GM18861 (cell line): ENCODE data around the gene CDKL2.

ENCODE experiments used
- ATAC-seq: cut with Tn5 transposase; IDR thresholded peaks from one replicate; pipeline ENCODE4 v1.9.1; 2021; ENCODE audit not compliant: unreplicated experiment

Gene CDKL2

DNA sequence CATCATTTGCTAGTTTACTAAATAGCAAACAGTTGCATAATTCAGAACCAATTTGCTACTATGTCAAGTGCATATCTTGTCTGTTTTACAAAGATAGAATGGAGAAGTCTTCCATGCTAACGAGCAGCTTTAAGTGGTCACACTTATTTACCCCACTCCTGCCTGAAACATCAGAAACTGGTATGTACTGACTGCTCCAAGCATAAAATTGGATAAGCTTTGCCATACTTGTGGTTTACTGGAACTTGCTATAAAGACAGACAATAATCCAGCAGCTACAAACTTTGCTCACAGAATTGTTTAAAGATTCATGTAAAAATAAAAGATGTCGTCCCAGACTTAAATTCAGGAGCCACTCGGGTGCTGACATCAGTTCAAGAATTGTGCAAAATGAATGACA, 13.3 kb upstream of the CDKL2 start:
- no peak for ATAC-seq

DNA sequence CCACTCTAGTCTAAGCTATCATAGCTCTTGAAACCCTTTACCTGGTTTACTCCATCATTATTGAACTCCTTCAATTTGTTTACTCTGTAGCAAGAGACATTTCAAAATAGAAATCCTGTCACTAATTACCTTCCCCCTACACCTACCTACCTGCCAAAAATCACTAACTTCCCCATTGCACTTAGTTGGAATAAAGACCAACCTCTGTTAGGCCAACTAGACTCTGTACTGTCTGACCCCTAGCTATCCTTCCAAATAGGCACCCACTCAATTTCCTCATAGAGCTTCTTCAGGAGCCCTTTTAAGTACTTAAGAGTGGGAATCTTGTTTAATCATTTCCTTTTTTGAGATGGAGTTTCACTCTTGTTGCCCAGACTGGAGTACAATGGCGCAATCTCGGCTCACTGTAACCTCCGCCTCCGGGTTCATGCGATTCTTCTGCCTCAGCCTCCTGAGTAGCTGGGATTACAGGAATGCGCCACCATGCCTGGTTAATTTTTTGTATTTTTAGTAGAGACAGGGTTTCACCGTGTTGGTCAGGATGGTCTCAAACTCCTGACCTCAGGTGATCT, 8.9 kb upstream of the CDKL2 start:
- ATAC-seq = no peak

DNA sequence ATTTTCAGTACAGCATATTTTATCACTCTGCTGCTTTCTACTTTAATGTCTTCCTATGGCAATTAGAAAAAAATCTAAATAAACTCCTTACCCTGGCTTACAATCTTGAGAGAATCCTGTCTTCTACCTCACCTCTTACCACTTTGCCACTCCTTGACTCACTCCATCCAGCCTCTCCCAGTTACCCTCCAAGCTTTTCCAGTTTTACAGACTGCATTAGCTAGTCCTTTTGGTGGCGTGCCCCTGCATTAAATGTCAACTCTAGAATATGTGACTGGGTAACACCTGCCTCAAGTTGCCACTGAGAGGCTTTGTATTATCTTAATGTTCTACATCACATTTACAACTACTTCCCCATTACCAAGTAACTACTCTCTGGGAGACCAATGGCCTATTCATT, 7.5 kb upstream of the CDKL2 start:
- ATAC-seq = no peak

DNA sequence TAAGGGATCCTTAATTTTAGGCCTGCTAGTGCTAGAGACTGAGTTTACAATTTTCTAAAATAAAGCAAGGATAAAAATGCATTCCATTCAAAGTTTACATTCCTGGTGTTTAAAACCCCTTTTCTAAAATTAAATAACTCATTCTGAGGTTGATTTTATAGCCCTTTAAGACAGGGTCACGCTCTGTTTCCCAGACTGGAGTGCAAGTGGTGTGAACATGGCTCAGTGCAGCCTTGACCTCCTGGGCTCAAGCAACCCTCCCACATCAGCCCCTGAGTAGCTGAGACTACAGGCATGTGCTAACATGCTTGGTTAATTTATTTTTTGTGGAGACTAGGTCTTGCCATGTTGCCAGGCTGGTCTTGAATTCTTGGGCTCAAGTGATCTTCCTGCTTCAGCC, 6.8 kb upstream of the CDKL2 start:
- ATAC-seq = no peak

DNA sequence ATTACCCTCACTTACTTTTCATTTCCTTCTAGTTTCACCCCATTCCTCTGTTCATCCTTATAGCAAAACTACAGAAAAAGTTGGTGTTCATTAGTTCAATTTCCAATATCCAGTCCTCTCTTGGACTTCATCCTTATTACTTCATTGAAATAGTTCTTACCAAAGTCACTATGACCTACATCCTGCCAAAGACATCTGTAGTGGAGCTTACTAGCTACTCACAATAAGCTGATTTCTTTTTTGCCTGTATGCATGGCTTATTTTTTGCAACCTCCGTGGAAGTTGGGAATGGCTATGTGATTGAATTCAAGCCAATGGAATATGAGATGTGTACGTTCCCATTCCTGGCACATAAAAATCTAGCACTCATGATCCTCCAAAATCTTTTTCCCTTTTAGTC, 4.6 kb upstream of the CDKL2 start:
- ATAC-seq = no peak

DNA sequence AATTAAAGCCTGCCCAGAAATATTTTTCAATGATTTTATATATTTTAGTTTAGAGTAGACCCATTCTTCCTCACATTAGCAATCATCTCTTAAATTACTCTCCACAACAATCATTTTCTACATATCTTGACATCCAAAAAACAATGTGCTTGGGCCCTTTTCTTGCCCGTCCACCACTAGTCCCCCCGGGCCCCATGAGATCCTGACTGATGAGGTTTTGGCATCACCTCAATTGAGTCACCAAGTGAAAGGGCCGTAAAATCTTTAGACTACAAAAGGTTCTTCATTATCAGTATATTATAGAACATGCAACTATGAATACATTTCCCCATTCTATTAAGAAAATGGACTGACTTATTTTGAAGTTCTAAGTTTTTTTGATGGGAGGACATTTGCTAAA, 4.0 kb upstream of the CDKL2 start:
- no peak for ATAC-seq

DNA sequence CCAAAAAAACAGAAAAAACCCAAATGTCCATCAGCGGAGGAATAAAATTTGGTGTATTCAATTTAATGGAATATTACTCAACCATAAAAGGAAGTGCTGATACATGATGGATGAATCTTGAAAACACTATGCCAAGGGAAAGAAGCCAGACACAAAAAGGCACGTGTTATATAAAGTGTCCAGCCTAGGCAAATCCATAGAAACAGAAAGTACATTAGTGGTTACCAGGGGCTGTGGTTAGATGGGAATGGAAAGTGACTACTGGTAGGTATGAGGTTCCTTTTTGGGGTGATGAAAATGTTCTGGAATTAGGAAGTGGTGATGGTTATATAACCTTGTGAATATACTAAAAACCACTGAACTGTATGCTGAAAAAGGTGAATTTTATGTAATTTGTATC, 3.5 kb upstream of the CDKL2 start:
- ATAC-seq = no peak

DNA sequence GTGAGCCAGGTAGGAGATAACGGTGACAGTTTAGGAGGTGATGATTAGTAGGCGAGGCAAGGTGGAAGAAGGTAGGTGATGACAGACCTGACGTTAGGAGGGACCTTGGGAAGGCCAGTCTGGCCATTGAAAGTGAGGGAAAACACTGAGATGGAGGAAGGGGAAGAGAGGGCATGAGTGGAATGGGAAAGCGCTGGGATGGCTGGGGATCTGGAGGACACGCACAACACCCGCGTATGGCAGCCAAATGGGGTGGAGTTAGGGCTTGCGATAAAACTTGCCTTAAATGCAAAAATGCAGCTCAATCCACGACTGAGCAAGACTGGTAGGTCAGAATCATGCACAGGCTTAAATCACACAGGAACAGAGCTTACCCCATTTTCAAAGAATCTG, 605 bp upstream of the CDKL2 start:
- no peak for ATAC-seq

DNA sequence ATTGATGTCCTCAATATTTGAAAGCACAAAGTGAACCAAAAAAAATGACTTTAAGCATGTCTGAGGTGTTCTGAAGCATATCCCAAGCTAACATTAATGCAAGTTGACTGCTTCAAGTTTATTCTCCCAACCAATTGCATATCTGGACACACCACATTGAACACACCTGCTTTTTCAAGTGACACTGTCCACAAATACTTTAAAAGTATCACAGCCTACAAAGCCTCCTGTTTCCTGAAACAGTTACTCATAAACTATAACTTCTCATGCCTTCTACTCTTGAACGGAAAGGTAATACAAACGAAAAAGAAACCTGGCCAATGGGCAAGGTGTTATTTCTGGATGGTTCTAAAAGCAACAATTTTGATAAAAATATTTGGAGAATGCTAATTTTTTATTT, 1.1 kb downstream of the CDKL2 start:
- ATAC-seq = no peak

DNA sequence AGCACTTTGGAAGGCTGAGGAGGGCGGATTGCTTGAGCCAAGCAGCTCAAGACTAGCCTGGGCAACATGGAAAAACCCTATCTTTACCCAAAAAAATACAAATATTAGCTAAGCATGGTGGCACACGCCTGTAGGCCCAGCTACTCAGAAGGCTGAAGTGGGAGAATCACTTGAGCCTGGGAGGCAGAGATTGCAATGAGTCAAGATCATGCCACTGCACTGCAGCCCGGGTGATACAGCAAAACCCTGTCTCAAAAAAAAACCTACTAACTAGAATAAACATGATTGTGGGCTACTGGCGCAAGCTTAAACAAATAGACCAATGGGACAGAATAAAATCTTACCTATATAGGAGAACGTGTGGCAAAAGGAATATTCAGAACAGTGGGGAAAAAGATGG, 7.3 kb downstream of the CDKL2 start:
- ATAC-seq = no peak

DNA sequence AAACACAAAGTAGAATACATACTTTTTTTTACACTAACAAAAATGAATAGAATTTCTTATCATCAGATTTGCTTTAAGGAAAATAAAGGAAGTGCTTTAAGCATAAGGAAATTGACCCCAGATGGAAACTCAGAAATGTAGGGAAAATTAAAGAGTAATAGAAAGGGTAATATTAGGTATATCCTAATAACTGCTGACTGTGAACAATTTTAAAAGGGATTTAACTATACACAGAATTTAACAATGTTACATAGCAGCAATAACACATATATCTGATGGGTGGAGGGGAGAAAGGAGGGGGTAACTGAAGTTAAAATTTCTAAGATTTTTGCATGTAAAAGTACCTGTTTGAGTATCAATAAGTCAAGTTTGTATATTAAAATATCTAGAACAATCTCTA, 8.6 kb downstream of the CDKL2 start:
- no peak for ATAC-seq

DNA sequence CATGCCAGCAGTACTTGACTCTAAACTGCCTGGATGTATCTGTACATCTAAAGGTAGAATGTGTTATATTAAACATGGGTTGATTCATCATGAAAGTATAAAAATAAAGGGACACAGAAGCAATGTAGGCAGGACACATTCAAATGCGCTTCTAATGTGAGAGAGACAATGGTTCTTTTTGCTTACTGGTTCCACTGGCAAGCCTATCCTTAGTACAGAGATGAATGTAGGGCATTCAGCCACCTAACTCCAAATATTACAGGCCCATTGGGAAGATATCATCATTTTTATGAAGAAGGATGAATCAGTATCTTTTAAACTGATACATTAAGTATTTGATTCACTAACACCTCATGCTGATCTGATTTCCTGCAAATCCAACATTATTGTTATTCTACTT, 18.0 kb downstream of the CDKL2 start:
- no peak for ATAC-seq

DNA sequence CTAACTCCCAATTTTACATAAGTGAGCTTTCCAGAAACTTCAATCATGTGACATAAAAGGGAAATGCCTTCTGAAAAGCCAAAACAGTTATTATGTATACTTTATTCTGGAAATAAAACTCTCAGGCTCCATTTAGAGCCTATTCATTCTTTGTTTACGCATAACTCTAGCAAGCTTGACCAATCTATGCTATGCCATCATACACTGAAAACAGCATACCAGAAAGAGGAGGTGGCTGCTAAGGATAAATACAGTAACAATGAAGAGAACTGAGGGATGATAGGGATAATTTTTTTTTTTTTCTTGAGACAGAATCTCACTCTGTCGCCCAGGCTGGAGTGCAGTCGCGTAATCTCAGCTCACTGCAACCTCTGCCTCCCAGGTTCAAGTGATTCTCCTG, 24.4 kb downstream of the CDKL2 start:
- no peak for ATAC-seq

DNA sequence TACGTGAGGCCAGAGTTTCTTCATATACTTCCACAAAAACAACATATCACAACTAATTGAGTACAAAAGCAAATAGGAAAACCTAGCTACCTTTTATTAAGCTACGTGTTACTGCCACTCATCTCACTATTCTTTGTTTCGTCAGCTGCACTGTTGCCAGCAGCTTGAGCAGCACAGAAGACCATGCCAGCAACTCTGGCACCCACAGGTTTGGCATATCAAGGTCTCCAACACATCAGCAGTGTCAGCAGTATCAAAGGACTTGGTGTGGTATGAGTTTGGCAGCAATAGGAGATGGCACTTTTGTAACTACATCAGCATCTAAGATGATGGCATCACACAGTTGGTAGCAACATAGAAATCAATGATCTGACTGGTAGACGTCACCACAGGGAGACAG, 30.7 kb downstream of the CDKL2 start:
- no peak for ATAC-seq

DNA sequence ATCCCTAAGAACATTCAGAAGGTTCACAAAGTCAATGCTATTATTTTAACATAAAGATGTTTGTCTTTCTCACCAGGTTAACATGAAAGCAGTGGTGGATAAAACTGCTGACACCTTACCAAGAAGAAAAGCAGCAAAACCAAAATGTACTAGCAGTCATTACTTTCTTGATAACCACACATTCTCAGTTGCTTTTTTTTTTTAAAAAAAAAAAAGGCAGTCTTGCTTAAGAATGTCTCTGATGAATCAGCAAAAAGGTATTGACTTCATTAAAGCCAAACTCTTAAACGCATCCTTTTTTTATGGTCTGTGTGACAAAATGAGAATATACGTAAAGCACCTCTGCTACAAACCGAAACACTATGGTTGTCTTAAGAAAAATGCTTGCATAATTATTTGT, 31.9 kb downstream of the CDKL2 start:
- no peak for ATAC-seq

DNA sequence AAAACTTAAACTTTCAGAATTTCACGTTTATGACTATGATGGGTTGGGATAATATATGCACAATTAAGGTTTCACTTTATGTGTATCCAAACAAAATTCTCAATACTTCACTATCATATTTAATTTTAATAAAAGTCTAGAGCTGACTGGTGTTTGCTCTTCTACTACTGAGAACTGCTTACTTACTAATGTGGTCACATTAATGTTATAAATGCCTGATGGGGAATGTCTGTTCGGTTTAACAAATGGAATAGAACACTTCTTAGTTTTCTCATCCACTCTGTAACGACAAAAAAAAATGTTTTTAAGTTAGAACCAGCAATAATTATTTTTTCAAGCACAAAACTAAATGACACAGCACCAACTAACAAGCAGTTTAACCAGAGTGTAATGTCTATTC, 34.3 kb downstream of the CDKL2 start:
- ATAC-seq = no peak

DNA sequence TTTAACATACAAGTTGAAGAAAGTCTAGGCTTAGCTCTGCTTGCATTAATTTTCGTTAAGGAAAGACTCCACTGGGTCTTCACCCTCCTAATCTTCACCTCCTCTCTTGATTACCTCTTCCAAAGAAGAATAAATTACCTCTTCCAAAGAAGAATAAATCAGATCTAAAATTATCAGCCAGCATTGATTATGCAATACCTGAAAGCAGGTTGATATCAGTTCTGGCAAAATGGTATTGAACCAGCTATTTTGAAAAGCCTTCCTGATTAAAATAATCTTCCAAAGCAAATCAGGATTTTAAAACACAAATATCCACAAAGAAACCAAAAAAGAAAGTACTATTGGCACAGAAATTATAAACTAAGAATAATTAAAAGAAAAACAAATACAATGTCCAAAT, 36.9 kb downstream of the CDKL2 start:
- ATAC-seq = no peak

DNA sequence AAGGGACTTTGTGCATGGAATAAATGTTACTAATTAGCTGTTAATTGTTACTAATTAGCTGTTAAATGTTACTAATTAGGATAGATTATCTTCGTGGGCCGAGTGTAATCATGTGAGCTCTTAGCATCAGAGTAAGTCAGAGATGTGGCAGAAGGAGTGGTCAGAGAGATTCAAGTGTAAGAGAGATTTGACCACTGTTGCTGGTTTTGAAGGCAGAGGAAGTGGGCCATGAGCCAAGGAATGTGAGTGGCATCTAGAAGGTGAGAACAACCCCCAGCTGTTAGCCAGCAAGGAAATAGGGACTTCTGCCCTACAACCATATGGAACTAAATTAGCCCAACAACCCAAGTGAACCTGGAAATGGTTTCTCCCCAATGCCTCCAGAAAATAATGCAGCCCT, 46.3 kb downstream of the CDKL2 start:
- no peak for ATAC-seq

DNA sequence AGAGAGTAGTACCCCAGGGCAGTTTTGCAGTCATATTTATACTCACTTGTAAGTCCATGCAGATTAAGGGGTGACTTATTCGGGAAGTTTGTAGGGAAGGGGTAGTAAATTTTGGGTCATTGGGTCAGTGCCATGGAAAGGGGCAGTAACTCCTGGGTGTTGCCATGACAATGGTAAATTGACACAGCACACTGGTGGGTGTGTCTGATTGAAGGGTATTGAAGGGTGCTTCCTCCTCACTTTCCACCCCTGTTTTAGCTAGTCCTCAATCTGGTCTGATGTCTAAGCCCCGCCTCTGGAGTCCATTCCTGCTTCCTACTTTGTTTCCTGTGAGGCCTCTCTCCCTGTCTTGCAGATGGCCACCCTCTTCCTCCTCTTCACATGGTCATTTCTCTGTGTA, 62.6 kb downstream of the CDKL2 start:
- no peak for ATAC-seq

DNA sequence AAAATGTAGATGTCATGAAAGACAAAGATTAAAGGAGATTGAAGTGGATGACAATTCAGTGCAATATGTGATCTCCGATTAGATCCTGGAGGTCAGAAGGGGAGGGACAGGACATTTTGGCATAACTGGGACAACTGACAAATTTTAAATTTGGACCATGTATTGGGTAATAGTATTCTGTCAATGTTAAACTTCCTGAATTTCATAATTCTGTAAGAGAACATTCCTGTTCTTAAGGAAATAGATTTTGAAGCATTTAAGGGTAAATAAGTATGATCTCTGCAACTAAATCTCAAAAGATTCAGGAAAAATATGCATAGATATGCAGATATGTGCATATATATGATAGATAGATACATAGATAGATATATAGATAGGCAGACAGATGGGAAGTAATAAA, 63.4 kb downstream of the CDKL2 start:
- ATAC-seq = no peak

DNA sequence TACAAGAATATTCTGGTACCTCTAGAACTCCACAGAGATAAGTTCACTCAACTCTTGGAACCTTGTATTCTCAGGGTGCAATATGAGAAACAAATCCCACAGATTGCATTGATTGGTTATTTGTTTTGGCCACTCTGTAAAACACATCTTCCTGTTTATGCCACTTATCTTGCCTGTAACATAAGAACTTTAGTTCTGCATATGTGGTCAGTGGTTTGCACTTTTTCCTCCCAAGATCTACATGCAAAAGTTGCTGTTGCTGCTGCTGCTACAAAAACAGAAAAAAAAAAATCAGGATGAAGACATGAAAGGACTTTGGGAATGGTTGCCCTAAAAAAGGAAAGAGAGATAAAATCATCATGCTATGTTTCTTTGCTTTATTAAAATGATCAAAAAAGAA, 64.8 kb downstream of the CDKL2 start:
- ATAC-seq = no peak

DNA sequence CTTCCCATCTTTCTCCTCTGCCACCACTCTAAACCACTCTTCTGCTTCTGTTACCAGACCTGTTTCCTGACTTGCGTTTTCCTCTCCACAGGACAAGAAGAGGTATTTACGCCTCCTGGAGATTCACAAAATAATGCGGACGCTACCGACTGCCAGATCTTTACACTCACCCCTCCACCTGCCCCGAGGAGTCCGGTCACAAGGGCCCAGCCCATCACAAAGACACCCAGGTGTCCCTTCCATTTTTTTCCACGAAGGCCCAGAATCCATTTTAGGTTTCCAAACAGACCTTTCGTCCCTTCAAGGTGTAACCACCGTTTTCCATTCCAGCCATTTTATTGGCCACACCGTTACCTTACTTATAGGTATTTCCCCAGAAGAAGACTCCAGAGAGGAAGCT, 66.3 kb downstream of the CDKL2 start:
- ATAC-seq = no peak

DNA sequence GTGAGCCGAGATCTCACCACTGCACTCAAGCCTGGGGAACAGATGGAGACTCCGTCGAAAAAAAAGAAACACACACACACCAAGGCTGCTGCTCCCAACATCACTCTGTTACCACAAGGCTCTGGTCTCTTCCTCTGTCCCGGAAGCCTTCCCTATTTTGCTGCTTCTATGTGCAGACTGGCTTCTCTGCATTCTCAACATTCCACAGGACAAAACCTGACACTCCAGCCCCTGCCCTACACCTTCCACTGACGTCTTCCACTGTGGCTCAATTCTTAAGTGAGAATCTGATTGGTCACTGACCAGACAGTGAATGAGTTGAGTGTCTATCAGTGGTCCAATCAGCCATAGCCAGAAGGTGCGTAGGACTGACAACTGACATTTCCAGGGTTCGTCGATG, 68.5 kb downstream of the CDKL2 start:
- no peak for ATAC-seq

DNA sequence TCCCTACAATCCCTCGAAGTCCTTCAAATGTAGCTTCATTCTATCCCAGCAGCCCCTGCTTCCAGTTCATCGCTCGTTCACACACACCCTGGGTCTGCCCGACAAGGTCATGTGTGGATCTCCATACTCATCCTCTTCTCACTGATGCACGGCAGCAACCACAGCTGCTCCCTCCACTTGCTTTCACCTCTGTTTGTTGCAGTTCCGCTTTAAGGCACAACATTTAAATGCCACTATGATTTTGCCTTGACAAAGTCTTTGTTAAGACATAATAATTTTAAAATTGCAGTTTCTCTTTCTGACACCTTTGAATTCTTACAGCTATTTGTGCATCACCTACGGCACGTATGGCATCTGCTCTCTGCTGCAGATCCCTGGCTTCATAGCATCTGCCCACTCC, 72.6 kb downstream of the CDKL2 start:
- ATAC-seq = no peak
